SK-N-MC (cell line): ENCODE measurements around the gene ITGA1.

ENCODE experiments used
- EZH2 ChIP-seq: fragments of 200-600 bp; sonication (generic); IDR thresholded peaks from one replicate; pipeline ENCODE4 v1.6.1; 2017; ENCODE audit warnings: antibody characterized with exemption
- POLR2AphosphoS5 ChIP-seq: IDR thresholded peaks from 2 replicates; pipeline ENCODE4 v1.6.1; 2012; ENCODE audit warnings: mild to moderate bottlenecking, low read depth, low read length, borderline replicate concordance

- TF ChIP-seq EZH2 = no peak
- no peak for TF ChIP-seq POLR2AphosphoS5
Measured at GRCh38 chr5:52743012-52743411, 44.7 kb upstream of the ITGA1 start.
